H1 (cell line): ENCODE measurements around the gene ATP2B3. TPM values are rescaled to one million over a fixed set of nuclear protein-coding genes. Genes with fewer than 3 reads are reported as not detected.

Source experiments
- CTCF ChIA-PET: fragments of 300-600 bp; sonication (Branson Sonifier 250); formaldehyde crosslinking; loops from one replicate; lab custom pipeline; 2021; ENCODE audit not compliant: partially characterized antibody; lab: Charles Lee
- POLR2A ChIA-PET: fragments of 300-600 bp; sonication (Branson Sonifier 250); formaldehyde crosslinking; loops from one replicate; lab custom pipeline; 2021; ENCODE audit warnings: inconsistent platforms; ENCODE audit not compliant: partially characterized antibody; lab: Charles Lee
- DNase-seq, 2 experiments: peaks; one replicate each; pipeline versions ENCODE4 v3.0.0 to v3.0.0-alpha.2; 2010 to 2022; ENCODE audit warnings: low spot score in 2 of 2, low read depth in 1 of 2, mixed read lengths in 1 of 2
- FAIRE-seq: peaks from 2 replicates; lab custom pipeline; 2011; peaks lifted over from hg19 to GRCh38; lab: Jason Lieb, UNC
- H2AFZ ChIP-seq: 2 replicates; pipeline ENCODE4 v1.8.1; 2012; ENCODE audit warnings: low read length, inconsistent platforms
- H2AK5ac ChIP-seq: 2 replicates; pipeline ENCODE4 v1.6.1; 2013; ENCODE audit warnings: low read depth, low read length
- H2BK120ac ChIP-seq: replicated peaks from 2 replicates; pipeline ENCODE3; 2013; ENCODE audit warnings: low read depth, low read length, inconsistent platforms
- H2BK12ac ChIP-seq: 2 replicates; pipeline ENCODE4 v1.6.1; 2013; ENCODE audit warnings: low read depth, low read length
- H2BK15ac ChIP-seq: 2 replicates; pipeline ENCODE4 v1.6.1; 2013; ENCODE audit warnings: low read length
- H2BK20ac ChIP-seq: 2 replicates; pipeline ENCODE4 v1.6.1; 2013; ENCODE audit warnings: low read length
- H2BK5ac ChIP-seq: 2 replicates; pipeline ENCODE4 v1.6.1; 2013; ENCODE audit warnings: low read depth, low read length
- H3K14ac ChIP-seq: 2 replicates; pipeline ENCODE4 v1.6.1; 2013; ENCODE audit warnings: inconsistent platforms; ENCODE audit not compliant: insufficient read length
- H3K18ac ChIP-seq: 2 replicates; pipeline ENCODE4 v1.6.1; 2013; ENCODE audit warnings: low read length; ENCODE audit errors: extremely low read depth
- H3K23ac ChIP-seq: 2 replicates; pipeline ENCODE4 v1.6.1; 2013; ENCODE audit warnings: inconsistent platforms; ENCODE audit not compliant: insufficient read length
- H3K23me2 ChIP-seq: 2 replicates; pipeline ENCODE4 v1.6.1; 2013; ENCODE audit warnings: low read depth, low read length
- H3K27ac ChIP-seq: 2 replicates; pipeline ENCODE4 v1.6.1; 2011; ENCODE audit warnings: low read depth, low read length, inconsistent platforms
- H3K27me3 ChIP-seq, 4 experiments: replicated peaks in 1 of 4; 1 replicate in 1 of 4; 2 replicates in 3 of 4; pipeline versions ENCODE4 v1.6.1 to v1.8.1; 2011 to 2013; ENCODE audit warnings: low read length in 3 of 4, mild to moderate bottlenecking in 3 of 4, inconsistent platforms in 2 of 4, mixed read lengths in 2 of 4, moderate library complexity in 1 of 4; ENCODE audit not compliant: control insufficient read depth in 3 of 4, insufficient read depth in 3 of 4; ENCODE audit errors: extremely low read depth in 1 of 4
- H3K36me3 ChIP-seq, 4 experiments: 2 replicates each; pipeline versions ENCODE4 v1.6.1 to v1.8.1; 2011 to 2013; ENCODE audit warnings: mild to moderate bottlenecking in 4 of 4, low read length in 3 of 4, moderate library complexity in 2 of 4, control low read depth in 1 of 4, inconsistent platforms in 1 of 4; ENCODE audit not compliant: insufficient read depth in 4 of 4, control insufficient read depth in 2 of 4
- H3K4ac ChIP-seq: replicated peaks from 2 replicates; pipeline ENCODE3; 2013; ENCODE audit warnings: low read length, low read depth, mixed read lengths, inconsistent platforms; ENCODE audit not compliant: insufficient read length
- H3K4me1 ChIP-seq, 4 experiments: replicated peaks in 1 of 4; 1 replicate in 1 of 4; 2 replicates in 3 of 4; pipeline versions ENCODE4 v1.6.1 to v1.8.1; 2011 to 2013; ENCODE audit warnings: low read length in 3 of 4, inconsistent platforms in 2 of 4, mixed read lengths in 1 of 4; ENCODE audit not compliant: insufficient read depth in 4 of 4, control insufficient read depth in 3 of 4
- H3K4me2 ChIP-seq, 2 experiments: 2 replicates each; pipeline versions ENCODE4 v1.6.1 to v1.8.1; 2011 to 2013; ENCODE audit warnings: low read depth in 2 of 2, low read length in 2 of 2, control low read depth in 1 of 2, inconsistent platforms in 1 of 2, mild to moderate bottlenecking in 1 of 2; ENCODE audit not compliant: insufficient read depth in 1 of 2
- H3K4me3 ChIP-seq, 4 experiments: fragments of 200-600, 300-600 bp in 1 of 4; sonication (generic), shearing (Covaris generic), sonication (Bioruptor Twin) in 1 of 4; 2 replicates each; pipeline versions ENCODE4 v1.5.1 to v1.8.1; 2011 to 2016; ENCODE audit warnings: low read length in 4 of 4, low read depth in 3 of 4, control low read depth in 2 of 4, inconsistent platforms in 2 of 4, mild to moderate bottlenecking in 2 of 4, mixed read lengths in 1 of 4, moderate library complexity in 1 of 4; ENCODE audit not compliant: insufficient read depth in 2 of 4; ENCODE audit errors: extremely low read depth in 1 of 4
- H3K56ac ChIP-seq: replicated peaks from 2 replicates; pipeline ENCODE3; 2013; ENCODE audit warnings: low read depth, mild to moderate bottlenecking, mixed read lengths, low read length, inconsistent platforms; ENCODE audit not compliant: insufficient read length
- H3K79me1 ChIP-seq: 2 replicates; pipeline ENCODE4 v1.6.1; 2013; ENCODE audit warnings: low read depth, low read length, control low read depth
- H3K79me2 ChIP-seq, 2 experiments: 2 replicates each; pipeline versions ENCODE4 v1.6.1 to v1.8.1; 2012 to 2013; ENCODE audit warnings: low read length in 2 of 2, mild to moderate bottlenecking in 2 of 2, inconsistent platforms in 1 of 2; ENCODE audit not compliant: insufficient read depth in 2 of 2, control insufficient read depth in 1 of 2
- H3K9ac ChIP-seq, 4 experiments: replicated peaks in 1 of 4; 1 replicate in 1 of 4; 2 replicates in 3 of 4; pipeline versions ENCODE4 v1.6.1 to v1.8.1; 2011 to 2013; ENCODE audit warnings: low read depth in 3 of 4, low read length in 3 of 4, control low read depth in 2 of 4, mild to moderate bottlenecking in 2 of 4, moderate library complexity in 2 of 4, inconsistent platforms in 1 of 4; ENCODE audit errors: extremely low read depth in 1 of 4
- H3K9me3 ChIP-seq, 2 experiments: 2 replicates each; pipeline versions ENCODE4 v1.6.1 to v1.8.1; 2012 to 2013; ENCODE audit warnings: mild to moderate bottlenecking in 2 of 2, moderate library complexity in 2 of 2, control low read depth in 1 of 2, inconsistent platforms in 1 of 2, low read depth in 1 of 2, low read length in 1 of 2, mixed read lengths in 1 of 2; ENCODE audit not compliant: insufficient read depth in 2 of 2
- H4K20me1 ChIP-seq, 2 experiments: replicated peaks in 1 of 2; 2 replicates each; pipeline versions ENCODE3 to v1.8.1; 2011 to 2013; ENCODE audit warnings: inconsistent platforms in 2 of 2, low read length in 2 of 2, mild to moderate bottlenecking in 1 of 2; ENCODE audit not compliant: insufficient read depth in 2 of 2, control insufficient read depth in 1 of 2
- H4K5ac ChIP-seq: 2 replicates; pipeline ENCODE4 v1.6.1; 2013; ENCODE audit warnings: low read length, low read depth, mixed read lengths, inconsistent platforms; ENCODE audit not compliant: insufficient read length
- H4K8ac ChIP-seq: 2 replicates; pipeline ENCODE4 v1.8.0; 2013; ENCODE audit warnings: mild to moderate bottlenecking, moderate library complexity, low read length, inconsistent platforms; ENCODE audit not compliant: insufficient read depth; ENCODE audit errors: extremely low read depth
- H4K91ac ChIP-seq: replicated peaks from 2 replicates; pipeline ENCODE3; 2013; ENCODE audit warnings: low read length, mixed read lengths, inconsistent platforms; ENCODE audit not compliant: insufficient read length
- BACH1 ChIP-seq: IDR thresholded peaks from 2 replicates; pipeline ENCODE4 v1.6.1; 2012; ENCODE audit warnings: low read length, improper control_type of control experiment
- BCL11A ChIP-seq, 2 experiments: IDR thresholded peaks; one replicate each; pipeline ENCODE4 v1.6.1; 2011; ENCODE audit warnings: low read depth in 2 of 2, low read length in 2 of 2, mild to moderate bottlenecking in 2 of 2
- FOSL1 ChIP-seq: IDR thresholded peaks from 2 replicates; pipeline ENCODE4 v1.6.1; 2011; ENCODE audit warnings: mild to moderate bottlenecking, low read depth, low read length, moderate library complexity; ENCODE audit not compliant: insufficient read depth
- KDM1A ChIP-seq: fragments of 200-600, 300-600 bp; sonication (generic); IDR thresholded peaks from 2 replicates; pipeline ENCODE4 v1.7.1; 2016; ENCODE audit warnings: mild to moderate bottlenecking, low read length, borderline replicate concordance
- KDM5A ChIP-seq: fragments of 200-600 bp; IDR thresholded peaks from 2 replicates; pipeline ENCODE4 v1.7.1; 2012; ENCODE audit warnings: mild to moderate bottlenecking, low read length, inconsistent platforms, mixed read lengths
- SRF ChIP-seq: IDR thresholded peaks from 2 replicates; pipeline ENCODE4 v1.6.1; 2011; ENCODE audit warnings: mild to moderate bottlenecking, low read depth, low read length, moderate library complexity
- TAF7 ChIP-seq: optimal IDR thresholded peaks from 2 replicates; pipeline ENCODE3; 2011; ENCODE audit warnings: low read depth, mild to moderate bottlenecking, inconsistent platforms, low read length, moderate library complexity, borderline replicate concordance
- TCF12 ChIP-seq: IDR thresholded peaks from 2 replicates; pipeline ENCODE4 v1.6.1; 2011; ENCODE audit warnings: low read depth, mild to moderate bottlenecking, low read length
- WGBS, 2 experiments: shearing (Covaris generic) in 1 of 2; methylation state at CpG; one replicate each; pipeline versions ENCODE4 v1.1.6 to v1.1.7; 2013 to 2015; ENCODE audit warnings: low lambda C conversion rate in 2 of 2, mixed read lengths in 2 of 2, inconsistent platforms in 1 of 2, low coverage in 1 of 2, missing lambda C conversion rate in 1 of 2; ENCODE audit not compliant: insufficient replicate concordance in 2 of 2, insufficient coverage in 1 of 2, insufficient read length in 1 of 2; ENCODE audit errors: extremely low coverage in 1 of 2, missing lambda C conversion rate in 1 of 2; 5-methylcytosine and 5-hydroxymethylcytosine counted together
- polyA plus RNA-seq, 7 experiments: library from polyadenylated mRNA; depleted of rRNA in 3 of 7; stranded (reverse) in 5 of 7; unstranded in 2 of 7; fragments of >200 nt in 5 of 7; fragments of 200-250 nt in 2 of 7; gene quantifications; 1 replicate in 5 of 7; 2 replicates in 1 of 7; 4 replicates in 1 of 7; pipeline versions ENCODE4 v1.2.1 to v1.2.3, GENCODE V29; 2011 to 2013; ENCODE audit warnings: missing spikeins in 2 of 7, mixed read lengths in 2 of 7
- total RNA-seq: library from RNA; stranded (reverse); fragmentation: NEBNext Ultra II Directional; extraction: Animal tissue kit (Norgen Biotek cat#: 25700); gene quantifications from 2 replicates; pipeline ENCODE4 v1.2.1, GENCODE V29; 2021
- TF ChIP-seq, protein P1 (sequence below): IDR thresholded peaks from 2 replicates; pipeline ENCODE4 v1.6.1; 2012; ENCODE audit warnings: inconsistent platforms
- TF ChIP-seq, protein P2 (sequence below): IDR thresholded peaks from 2 replicates; pipeline ENCODE4 v1.6.1; 2012; ENCODE audit warnings: inconsistent platforms
- TF ChIP-seq, protein P3 (sequence below): IDR thresholded peaks from 2 replicates; pipeline ENCODE4 v1.6.1; 2011; ENCODE audit warnings: low read depth, mild to moderate bottlenecking, low read length; ENCODE audit not compliant: insufficient read depth
- TF ChIP-seq, protein P4 (sequence below): IDR thresholded peaks from 2 replicates; pipeline ENCODE4 v1.6.1; 2011; ENCODE audit warnings: low read length, improper control_type of control experiment

The ATP2B3 gene
- total and polyA plus RNA-seq, 2 of the 8 experiments (the other 6 are each of a cell fraction or from before 2014, with no cell fraction given) = 0.14 to 0.19 TPM

DNA sequence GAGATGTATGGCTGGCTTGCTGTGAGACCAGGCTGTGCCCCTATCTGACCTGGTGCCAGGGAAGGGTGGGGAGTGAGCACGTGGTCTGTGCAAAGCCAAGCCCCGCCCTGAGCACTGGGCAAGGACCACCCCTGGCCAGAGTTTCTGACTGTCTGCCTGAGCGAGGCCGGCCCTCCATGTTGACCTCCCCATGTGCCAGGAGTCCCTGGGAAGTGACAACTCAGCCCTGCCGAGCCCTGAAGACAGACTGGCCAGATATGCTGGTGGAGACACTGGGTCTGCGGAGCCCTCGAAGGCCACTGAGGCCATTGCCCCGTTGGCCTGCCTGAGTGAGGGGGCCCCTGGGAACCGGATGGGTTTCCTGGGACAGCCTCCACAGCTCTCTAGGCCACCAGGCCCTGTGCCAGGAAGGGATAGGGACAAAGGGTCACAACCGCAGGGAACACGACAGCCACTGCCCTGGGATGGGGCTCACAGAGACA lies 29.8 kb upstream of the ATP2B3 start:
- H3K4me1 ChIP-seq = peaks cover 0 to 15% (median 3%) of the 10 kb centered on the region in 4 experiments; a peak in 4 of 7 replicates
- no peak overlapping the region for H4K8ac ChIP-seq
- no peak overlapping the region for H4K5ac ChIP-seq
- ChIA-PET CTCF (interaction anchor here (0.7 to 0.9 kb wide), 2 partner anchors 10 to 27 kb away, joined by 3 read pairs; no protein-coding TSS in a partner anchor), POLR2A (no interaction called here)
- FAIRE-seq (no peak), DNase-seq (no peak)
- no peak overlapping the region for H3K14ac ChIP-seq
- H2BK5ac ChIP-seq = no peak overlapping the region
- H2BK20ac ChIP-seq = no peak overlapping the region
- no peak overlapping the region for H3K4me3 ChIP-seq
- H2BK12ac ChIP-seq = no peak overlapping the region
- H3K23me2 ChIP-seq = no peaks in the 10 kb centered on the region
- H3K9me3 ChIP-seq = no peaks in the 10 kb centered on the region
- H3K56ac ChIP-seq = no peak overlapping the region
- H2BK15ac ChIP-seq = no peak overlapping the region
- no peaks in the 10 kb centered on the region for H3K36me3 ChIP-seq
- H2AFZ ChIP-seq = no peak overlapping the region
- no peak overlapping the region for H3K4ac ChIP-seq
- H3K4me2 ChIP-seq = no peak overlapping the region
- no peak overlapping the region for H3K27ac ChIP-seq
- H2AK5ac ChIP-seq = no peak overlapping the region
- H4K20me1 ChIP-seq = no peaks in the 10 kb centered on the region
- H3K9ac ChIP-seq = no peak overlapping the region
- H3K23ac ChIP-seq = no peak overlapping the region
- WGBS, 2 experiments = 92% methylated on average over 4 of the region's 11 CpGs; no CpG with 5 or more reads in 1 of the 2 experiments
- no peak overlapping the region for H4K91ac ChIP-seq
- no peak overlapping the region for H3K18ac ChIP-seq
- H3K79me2 ChIP-seq = no peaks in the 10 kb centered on the region
- H2BK120ac ChIP-seq = no peak overlapping the region
- H3K79me1 ChIP-seq = no peaks in the 10 kb centered on the region
- H3K27me3 ChIP-seq = no peaks in the 10 kb centered on the region
- TF ChIP-seq, protein P1, sequence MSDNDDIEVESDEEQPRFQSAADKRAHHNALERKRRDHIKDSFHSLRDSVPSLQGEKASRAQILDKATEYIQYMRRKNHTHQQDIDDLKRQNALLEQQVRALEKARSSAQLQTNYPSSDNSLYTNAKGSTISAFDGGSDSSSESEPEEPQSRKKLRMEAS = no peak
- TF ChIP-seq, protein P2, sequence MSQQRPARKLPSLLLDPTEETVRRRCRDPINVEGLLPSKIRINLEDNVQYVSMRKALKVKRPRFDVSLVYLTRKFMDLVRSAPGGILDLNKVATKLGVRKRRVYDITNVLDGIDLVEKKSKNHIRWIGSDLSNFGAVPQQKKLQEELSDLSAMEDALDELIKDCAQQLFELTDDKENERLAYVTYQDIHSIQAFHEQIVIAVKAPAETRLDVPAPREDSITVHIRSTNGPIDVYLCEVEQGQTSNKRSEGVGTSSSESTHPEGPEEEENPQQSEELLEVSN = no peak
- TF ChIP-seq KDM1A (no peak), TCF12 (no peak), BCL11A (IDR thresholded peaks at IDR 0.05; ENCODE audit: low read depth in 2 of 2, low read length in 2 of 2) (no peak), FOSL1 (no peak), KDM5A (no peak), SRF (no peak), TAF7 (no peak), BACH1 (no peak)
- TF ChIP-seq, protein P3, sequence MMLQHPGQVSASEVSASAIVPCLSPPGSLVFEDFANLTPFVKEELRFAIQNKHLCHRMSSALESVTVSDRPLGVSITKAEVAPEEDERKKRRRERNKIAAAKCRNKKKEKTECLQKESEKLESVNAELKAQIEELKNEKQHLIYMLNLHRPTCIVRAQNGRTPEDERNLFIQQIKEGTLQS = no peak
- TF ChIP-seq, protein P4, sequence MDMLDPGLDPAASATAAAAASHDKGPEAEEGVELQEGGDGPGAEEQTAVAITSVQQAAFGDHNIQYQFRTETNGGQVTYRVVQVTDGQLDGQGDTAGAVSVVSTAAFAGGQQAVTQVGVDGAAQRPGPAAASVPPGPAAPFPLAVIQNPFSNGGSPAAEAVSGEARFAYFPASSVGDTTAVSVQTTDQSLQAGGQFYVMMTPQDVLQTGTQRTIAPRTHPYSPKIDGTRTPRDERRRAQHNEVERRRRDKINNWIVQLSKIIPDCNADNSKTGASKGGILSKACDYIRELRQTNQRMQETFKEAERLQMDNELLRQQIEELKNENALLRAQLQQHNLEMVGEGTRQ = no peak
